ENCODE results near the gene PTPN1.

PTPN1 gene

GRCh38 chr20:50591233-50591852 lies 81.2 kb downstream of the PTPN1 start:
- H3K27ac ChIP-seq (ENCODE audit: insufficient read depth, low read depth, low read length, poor library complexity, severe bottlenecking) = no peak overlapping the region
- H3K4me1 ChIP-seq (ENCODE audit: control insufficient read depth, insufficient read depth, low read length) = peaks cover 5% of the 10 kb centered on the region
- H3K36me3 ChIP-seq (ENCODE audit: control insufficient read depth, insufficient read depth, low read length) = no peaks in the 10 kb centered on the region
- 95 to 97% methylated on average over 5 of the region's 5 CpGs for WGBS, 2 experiments
- no peaks in the 10 kb centered on the region for H3K27me3 ChIP-seq (ENCODE audit: control insufficient read depth, insufficient read depth, low read length, poor library complexity, severe bottlenecking)
- no peaks in the 10 kb centered on the region for H3K9me3 ChIP-seq (ENCODE audit: control insufficient read depth, low read length)
- H3K4me3 ChIP-seq (ENCODE audit: insufficient read depth, low read depth, low read length) = no peak overlapping the region

- whole genome bisulfite sequencing, 2 experiments = 94 to 95% methylated on average over 19 of the region's 19 CpGs
- H3K36me3 ChIP-seq (ENCODE audit: control insufficient read depth, insufficient read depth, low read length) = no peaks in the 10 kb centered on the region
- H3K27ac ChIP-seq (ENCODE audit: insufficient read depth, low read depth, low read length, poor library complexity, severe bottlenecking) = no peak overlapping the region
- H3K9me3 ChIP-seq (ENCODE audit: control insufficient read depth, low read length) = no peaks in the 10 kb centered on the region
- no peak overlapping the region for H3K4me3 ChIP-seq (ENCODE audit: insufficient read depth, low read depth, low read length)
- H3K4me1 ChIP-seq (ENCODE audit: control insufficient read depth, insufficient read depth, low read length) = peaks cover 5% of the 10 kb centered on the region
- H3K27me3 ChIP-seq (ENCODE audit: control insufficient read depth, insufficient read depth, low read length, poor library complexity, severe bottlenecking) = no peaks in the 10 kb centered on the region
Observed at GRCh38 chr20:50592282-50593004, 82.3 kb downstream of the PTPN1 start.

DNA sequence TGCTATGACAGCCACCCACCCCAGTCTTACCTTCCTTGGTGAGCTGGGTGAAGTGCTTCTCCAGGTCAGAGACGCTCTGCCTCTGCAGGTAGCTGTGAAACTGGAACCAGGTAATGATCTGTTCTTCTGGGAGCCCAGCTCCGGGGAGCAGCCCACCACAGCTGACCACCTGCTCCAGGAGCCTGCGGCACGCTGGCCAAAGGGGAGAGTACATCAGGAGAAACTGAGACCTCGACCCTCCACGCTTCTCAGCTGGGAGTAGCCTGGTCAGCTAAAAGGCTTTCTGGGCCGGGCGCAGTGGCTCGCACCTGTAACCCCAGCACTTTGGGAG lies 82.8 kb downstream of the PTPN1 start:
- Histone ChIP-seq H3K27me3 (ENCODE audit: control insufficient read depth, insufficient read depth, low read length, poor library complexity, severe bottlenecking) (no peaks in the 10 kb centered on the region), H3K27ac (ENCODE audit: insufficient read depth, low read depth, low read length, poor library complexity, severe bottlenecking) (no peak overlapping the region), H3K36me3 (ENCODE audit: control insufficient read depth, insufficient read depth, low read length) (no peaks in the 10 kb centered on the region), H3K4me3 (ENCODE audit: insufficient read depth, low read depth, low read length) (no peak overlapping the region), H3K4me1 (ENCODE audit: control insufficient read depth, insufficient read depth, low read length) (peaks cover 5% of the 10 kb centered on the region), H3K9me3 (ENCODE audit: control insufficient read depth, low read length) (no peaks in the 10 kb centered on the region)
- 90 to 94% methylated on average over 9 of the region's 9 CpGs for WGBS, 2 experiments

GRCh38 chr20:50594231-50594590 lies 84.0 kb downstream of the PTPN1 start:
- H3K4me3 ChIP-seq (ENCODE audit: insufficient read depth, low read depth, low read length) = no peak overlapping the region
- H3K9me3 ChIP-seq (ENCODE audit: control insufficient read depth, low read length) = no peaks in the 10 kb centered on the region
- peaks cover 5% of the 10 kb centered on the region for H3K4me1 ChIP-seq (ENCODE audit: control insufficient read depth, insufficient read depth, low read length)
- no peaks in the 10 kb centered on the region for H3K27me3 ChIP-seq (ENCODE audit: control insufficient read depth, insufficient read depth, low read length, poor library complexity, severe bottlenecking)
- H3K36me3 ChIP-seq (ENCODE audit: control insufficient read depth, insufficient read depth, low read length) = no peaks in the 10 kb centered on the region
- H3K27ac ChIP-seq (ENCODE audit: insufficient read depth, low read depth, low read length, poor library complexity, severe bottlenecking) = no peak overlapping the region
- 87 to 89% methylated on average over 11 of the region's 11 CpGs for WGBS, 2 experiments

DNA sequence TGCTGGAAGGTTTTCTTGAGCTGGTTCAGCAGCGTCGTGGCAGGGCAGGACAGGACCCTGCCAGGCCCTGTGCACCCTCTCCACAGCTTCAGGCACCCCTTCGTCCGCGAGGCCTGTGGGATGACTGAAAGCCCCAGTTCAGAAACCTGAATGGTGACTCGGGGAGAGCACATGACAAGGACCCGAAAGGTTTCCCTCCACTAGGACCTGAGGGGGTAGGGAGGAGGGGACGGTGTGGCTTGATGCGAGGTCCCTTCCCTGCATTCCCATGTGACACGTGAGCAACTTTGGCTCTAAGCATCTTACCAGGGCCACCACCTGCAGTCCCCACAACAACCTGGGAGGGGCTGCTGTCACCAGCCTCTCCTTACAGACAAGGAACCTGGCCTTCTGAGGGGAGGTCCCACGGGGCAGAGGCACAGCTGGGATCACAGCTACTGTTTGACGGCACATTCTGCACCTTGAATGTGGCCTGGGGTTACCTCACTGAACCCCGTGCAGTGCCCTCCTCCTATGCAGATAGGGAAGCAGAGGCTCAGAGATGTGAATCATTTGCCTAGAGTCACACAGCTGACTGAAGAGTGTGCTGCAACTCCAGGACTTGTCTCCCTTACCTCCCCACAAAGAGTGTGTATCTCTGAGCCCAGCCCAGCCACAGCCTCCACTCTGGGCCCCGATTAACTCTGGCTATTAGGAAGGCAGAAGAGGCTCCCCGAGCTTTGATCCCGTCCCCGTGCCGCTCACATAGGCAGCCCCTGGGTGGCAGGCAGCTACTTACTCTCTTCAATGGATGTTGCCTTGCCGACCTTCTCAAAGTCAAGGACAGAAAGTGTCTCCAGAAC lies 84.6 kb downstream of the PTPN1 start:
- Histone ChIP-seq H3K4me3 (ENCODE audit: insufficient read depth, low read depth, low read length) (no peak overlapping the region), H3K4me1 (ENCODE audit: control insufficient read depth, insufficient read depth, low read length) (peaks cover 5% of the 10 kb centered on the region), H3K27me3 (ENCODE audit: control insufficient read depth, insufficient read depth, low read length, poor library complexity, severe bottlenecking) (no peaks in the 10 kb centered on the region), H3K36me3 (ENCODE audit: control insufficient read depth, insufficient read depth, low read length) (no peaks in the 10 kb centered on the region), H3K27ac (ENCODE audit: insufficient read depth, low read depth, low read length, poor library complexity, severe bottlenecking) (no peak overlapping the region), H3K9me3 (ENCODE audit: control insufficient read depth, low read length) (no peaks in the 10 kb centered on the region)
- 71 to 72% methylated on average over 19 of the region's 19 CpGs for WGBS, 2 experiments

DNA sequence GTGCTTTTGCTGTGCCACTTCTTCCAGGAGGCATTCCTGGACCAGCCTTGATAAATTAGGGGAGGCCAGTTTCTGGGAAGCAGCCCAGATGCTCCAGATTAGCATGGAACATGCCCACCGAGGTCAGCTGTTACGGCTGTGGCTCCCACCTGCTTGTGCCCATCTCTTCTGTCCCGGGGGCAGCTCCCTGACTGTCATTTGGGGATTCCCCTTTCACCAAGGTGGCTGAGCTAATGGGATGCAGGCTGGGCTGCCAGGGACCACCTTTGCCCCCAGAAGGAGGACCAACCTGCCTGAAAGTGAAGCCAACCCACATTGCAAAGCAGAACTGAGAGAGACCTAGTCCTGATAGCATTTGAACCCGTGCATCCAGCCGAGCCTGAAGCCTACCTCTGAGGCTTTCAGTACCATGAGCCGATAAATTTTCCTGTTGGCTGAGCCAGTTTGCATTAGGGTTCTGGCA lies 85.3 kb downstream of the PTPN1 start:
- WGBS, 2 experiments = 86 to 90% methylated on average over 6 of the region's 6 CpGs
- no peaks in the 10 kb centered on the region for H3K9me3 ChIP-seq (ENCODE audit: control insufficient read depth, low read length)

GRCh38 chr20:50595988-50596693 lies 86.0 kb downstream of the PTPN1 start:
- no peaks in the 10 kb centered on the region for H3K9me3 ChIP-seq (ENCODE audit: control insufficient read depth, low read length)
- H3K27me3 ChIP-seq (ENCODE audit: control insufficient read depth, insufficient read depth, low read length, poor library complexity, severe bottlenecking) = no peaks in the 10 kb centered on the region
- no peak overlapping the region for H3K27ac ChIP-seq (ENCODE audit: insufficient read depth, low read depth, low read length, poor library complexity, severe bottlenecking)
- H3K4me1 ChIP-seq (ENCODE audit: control insufficient read depth, insufficient read depth, low read length) = peaks cover 5% of the 10 kb centered on the region
- no peaks in the 10 kb centered on the region for H3K36me3 ChIP-seq (ENCODE audit: control insufficient read depth, insufficient read depth, low read length)
- H3K4me3 ChIP-seq (ENCODE audit: insufficient read depth, low read depth, low read length) = no peak overlapping the region
- 72 to 77% methylated on average over 15 of the region's 15 CpGs for WGBS, 2 experiments

More for the DNA sequence above, 85.3 kb downstream of the PTPN1 start:
- H3K27ac ChIP-seq (ENCODE audit: insufficient read depth, low read depth, low read length, poor library complexity, severe bottlenecking) = no peak overlapping the region
- H3K27me3 ChIP-seq (ENCODE audit: control insufficient read depth, insufficient read depth, low read length, poor library complexity, severe bottlenecking) = no peaks in the 10 kb centered on the region
- H3K36me3 ChIP-seq (ENCODE audit: control insufficient read depth, insufficient read depth, low read length) = no peaks in the 10 kb centered on the region
- H3K4me1 ChIP-seq (ENCODE audit: control insufficient read depth, insufficient read depth, low read length) = peaks cover 5% of the 10 kb centered on the region
- no peak overlapping the region for H3K4me3 ChIP-seq (ENCODE audit: insufficient read depth, low read depth, low read length)

DNA sequence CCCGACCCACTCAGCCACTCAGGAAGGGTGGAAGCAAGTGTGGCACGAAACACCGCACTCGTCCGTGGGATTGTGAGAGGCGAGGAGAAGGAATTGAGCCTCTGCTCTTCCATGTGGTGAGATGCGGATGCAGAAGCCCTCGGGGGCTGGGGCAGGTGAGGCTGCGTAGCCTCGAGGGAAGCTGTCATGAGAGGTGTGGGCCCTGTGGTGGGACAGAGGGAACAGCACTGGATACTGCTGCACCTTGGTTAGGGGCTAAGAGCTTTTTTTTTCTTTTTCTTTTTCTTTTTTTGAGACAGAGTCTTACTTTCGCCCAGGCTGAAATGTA lies 86.5 kb downstream of the PTPN1 start:
- Histone ChIP-seq H3K27ac (ENCODE audit: insufficient read depth, low read depth, low read length, poor library complexity, severe bottlenecking) (no peak overlapping the region), H3K36me3 (ENCODE audit: control insufficient read depth, insufficient read depth, low read length) (no peaks in the 10 kb centered on the region), H3K27me3 (ENCODE audit: control insufficient read depth, insufficient read depth, low read length, poor library complexity, severe bottlenecking) (no peaks in the 10 kb centered on the region), H3K4me1 (ENCODE audit: control insufficient read depth, insufficient read depth, low read length) (peaks cover 5% of the 10 kb centered on the region), H3K4me3 (ENCODE audit: insufficient read depth, low read depth, low read length) (no peak overlapping the region), H3K9me3 (ENCODE audit: control insufficient read depth, low read length) (no peaks in the 10 kb centered on the region)
- WGBS, 2 experiments = 90 to 93% methylated on average over 11 of the region's 11 CpGs

DNA sequence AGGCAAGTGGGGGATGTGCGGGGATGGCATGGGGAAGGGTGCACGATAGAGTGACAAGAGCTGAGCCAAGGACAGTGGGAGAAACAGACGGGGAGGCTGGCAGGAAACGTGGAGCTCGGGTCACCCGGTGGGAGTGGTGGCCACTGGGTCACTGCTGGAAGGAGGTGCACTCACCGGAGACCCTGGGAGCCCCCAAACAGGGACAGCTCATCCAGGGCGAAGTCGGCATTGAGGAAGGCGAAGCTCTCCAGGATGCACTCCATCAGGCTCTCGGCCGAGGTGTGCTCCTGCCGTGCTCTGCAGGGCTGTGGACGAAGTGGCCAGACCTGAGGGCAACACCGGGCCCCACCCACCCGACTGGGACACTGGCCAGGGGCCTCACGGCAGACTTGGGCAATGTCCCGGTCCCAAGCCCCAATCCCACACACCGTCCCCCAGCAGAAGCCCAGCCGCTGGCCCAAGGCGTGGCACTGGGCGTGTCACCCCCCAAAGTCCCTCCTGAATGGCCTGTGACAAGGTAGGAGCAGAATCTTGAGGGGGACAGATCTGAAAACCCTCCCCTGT lies 87.3 kb downstream of the PTPN1 start:
- Histone ChIP-seq H3K27me3 (ENCODE audit: control insufficient read depth, insufficient read depth, low read length, poor library complexity, severe bottlenecking) (no peaks in the 10 kb centered on the region), H3K9me3 (ENCODE audit: control insufficient read depth, low read length) (no peaks in the 10 kb centered on the region), H3K36me3 (ENCODE audit: control insufficient read depth, insufficient read depth, low read length) (no peaks in the 10 kb centered on the region), H3K4me1 (ENCODE audit: control insufficient read depth, insufficient read depth, low read length) (peaks cover 5% of the 10 kb centered on the region), H3K27ac (ENCODE audit: insufficient read depth, low read depth, low read length, poor library complexity, severe bottlenecking) (no peak overlapping the region), H3K4me3 (ENCODE audit: insufficient read depth, low read depth, low read length) (no peak overlapping the region)
- WGBS, 2 experiments = 93 to 94% methylated on average over 22 of the region's 22 CpGs
